GM13976 (cell line): ENCODE data around the gene CMA1.

ENCODE experiments used
- DNase-seq: peaks from one replicate; pipeline ENCODE4 v3.0.0; 2012; ENCODE audit warnings: low spot score
- CTCF ChIP-seq: IDR thresholded peaks from 2 replicates; pipeline ENCODE4 v1.5.1; 2012; ENCODE audit warnings: borderline replicate concordance, mild to moderate bottlenecking; ENCODE audit not compliant: insufficient read depth; ENCODE audit errors: extremely low read depth, missing control alignments, control extremely low read depth
- in situ Hi-C: fragments of 300-500 bp; cut with MboI; formaldehyde crosslinking; loops from one replicate; pipeline ENCODE4 v1.12.0; 2022; ENCODE audit warnings: low sequenced_read_pairs, mixed read lengths, inconsistent platforms; ENCODE audit not compliant: unreplicated experiment

CMA1 gene

GRCh38 chr14:24463017-24463883 lies 44.8 kb downstream of the CMA1 start:
- DNase-seq = no peak
- TF ChIP-seq CTCF = no peak
- in situ Hi-C loops = no loop called here

GRCh38 chr14:24461336-24461735 lies 46.7 kb downstream of the CMA1 start:
- in situ Hi-C loops = no loop called here
- no peak for DNase-seq
- no peak for TF ChIP-seq CTCF

GRCh38 chr14:24459331-24459730 lies 48.7 kb downstream of the CMA1 start:
- no peak for TF ChIP-seq CTCF
- in situ Hi-C loops = no loop called here
- DNase-seq = no peak

- in situ Hi-C loops = no loop called here
- TF ChIP-seq CTCF = no peak
- no peak for DNase-seq
These were observed 49.3 kb downstream of the CMA1 start for GRCh38 chr14:24458736-24459135.

GRCh38 chr14:24456980-24457379 lies 51.1 kb downstream of the CMA1 start:
- no peak for TF ChIP-seq CTCF
- in situ Hi-C loops = no loop called here
- DNase-seq = no peak
